Peyer's patch (tissue), 4 donors: ENCODE results near the gene PLA2G4C.

Experiments used
- POLR2A ChIP-seq, 2 donors: fragments of 450-650 bp; IDR thresholded peaks; one replicate each; pipeline ENCODE4 v1.5.1; 2017; ENCODE audit warnings: antibody characterized with exemption in 2 of 2, mild to moderate bottlenecking in 2 of 2, moderate library complexity in 2 of 2
- TF ChIP-seq, protein P1 (sequence below), 6 experiments: fragments of 450-650 bp in 4 of 6; fragments of 200-600 bp in 2 of 6; sonication (generic) in 1 of 6; IDR thresholded peaks; one replicate each; pipeline ENCODE4 v1.5.1; 2017 to 2019; ENCODE audit warnings: antibody characterized with exemption in 6 of 6, mild to moderate bottlenecking in 3 of 6, moderate library complexity in 1 of 6

DNA sequence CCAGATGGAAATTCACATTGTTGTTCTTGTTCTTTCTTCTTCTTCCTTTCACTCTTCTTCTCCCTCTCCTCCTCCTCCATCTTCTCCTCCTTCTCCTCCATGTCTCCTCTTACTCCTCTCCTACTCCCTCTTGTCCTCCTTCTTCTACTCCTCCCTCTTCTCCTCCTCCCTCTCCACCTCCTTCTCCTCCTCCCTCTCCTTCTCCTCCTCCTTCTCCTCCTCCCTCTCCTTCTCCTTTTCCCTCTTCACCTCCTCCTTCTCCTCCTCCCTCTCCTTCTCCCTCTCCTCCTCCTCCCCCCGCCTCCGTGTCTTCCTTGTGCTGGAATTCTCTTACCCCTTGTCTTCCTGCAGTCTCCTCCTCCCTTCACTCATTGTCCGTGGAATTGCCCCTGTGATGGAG is 85.1 kb downstream of the PLA2G4C start:
- TF ChIP-seq, protein P1, sequence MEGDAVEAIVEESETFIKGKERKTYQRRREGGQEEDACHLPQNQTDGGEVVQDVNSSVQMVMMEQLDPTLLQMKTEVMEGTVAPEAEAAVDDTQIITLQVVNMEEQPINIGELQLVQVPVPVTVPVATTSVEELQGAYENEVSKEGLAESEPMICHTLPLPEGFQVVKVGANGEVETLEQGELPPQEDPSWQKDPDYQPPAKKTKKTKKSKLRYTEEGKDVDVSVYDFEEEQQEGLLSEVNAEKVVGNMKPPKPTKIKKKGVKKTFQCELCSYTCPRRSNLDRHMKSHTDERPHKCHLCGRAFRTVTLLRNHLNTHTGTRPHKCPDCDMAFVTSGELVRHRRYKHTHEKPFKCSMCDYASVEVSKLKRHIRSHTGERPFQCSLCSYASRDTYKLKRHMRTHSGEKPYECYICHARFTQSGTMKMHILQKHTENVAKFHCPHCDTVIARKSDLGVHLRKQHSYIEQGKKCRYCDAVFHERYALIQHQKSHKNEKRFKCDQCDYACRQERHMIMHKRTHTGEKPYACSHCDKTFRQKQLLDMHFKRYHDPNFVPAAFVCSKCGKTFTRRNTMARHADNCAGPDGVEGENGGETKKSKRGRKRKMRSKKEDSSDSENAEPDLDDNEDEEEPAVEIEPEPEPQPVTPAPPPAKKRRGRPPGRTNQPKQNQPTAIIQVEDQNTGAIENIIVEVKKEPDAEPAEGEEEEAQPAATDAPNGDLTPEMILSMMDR (IDR thresholded peaks at IDR 0.05): no peak
- TF ChIP-seq POLR2A (IDR thresholded peaks at IDR 0.05): no peak
